Skeletal muscle tissue (tissue), 4 donors: ENCODE results near the gene C10orf67. TPM values are rescaled to one million over a fixed set of nuclear protein-coding genes. Genes with fewer than 3 reads are reported as not detected.

ENCODE experiments used
- H3K27ac ChIP-seq: one replicate; pipeline ENCODE4 v1.7.0; 2013; ENCODE audit warnings: mild to moderate bottlenecking, low read depth, low read length, inconsistent platforms
- H3K27me3 ChIP-seq, 3 donors: one replicate each; pipeline ENCODE4 v1.7.0; 2013; ENCODE audit warnings: low read length in 3 of 3; ENCODE audit not compliant: control insufficient read depth in 3 of 3, insufficient read depth in 3 of 3
- H3K36me3 ChIP-seq, 3 donors: one replicate each; pipeline ENCODE4 v1.7.0; 2013; ENCODE audit warnings: low read length in 3 of 3; ENCODE audit not compliant: control insufficient read depth in 3 of 3, insufficient read depth in 3 of 3
- H3K4me1 ChIP-seq, 3 donors: one replicate each; pipeline ENCODE4 v1.7.0; 2013; ENCODE audit warnings: low read length in 3 of 3, mild to moderate bottlenecking in 3 of 3; ENCODE audit not compliant: control insufficient read depth in 3 of 3, insufficient read depth in 3 of 3
- H3K4me3 ChIP-seq, 3 donors: one replicate each; pipeline ENCODE4 v1.7.0; 2013; ENCODE audit warnings: low read length in 3 of 3
- H3K9ac ChIP-seq, 3 donors: one replicate each; pipeline ENCODE4 v1.7.0; 2013; ENCODE audit warnings: low read length in 3 of 3, mild to moderate bottlenecking in 3 of 3, moderate library complexity in 2 of 3, low read depth in 1 of 3
- H3K9me3 ChIP-seq, 3 donors: one replicate each; pipeline ENCODE4 v1.7.0; 2013; ENCODE audit warnings: low read length in 3 of 3; ENCODE audit not compliant: control insufficient read depth in 3 of 3
- total RNA-seq: library from RNA; depleted of rRNA; stranded (reverse); fragments of >200 nt; gene quantifications from one replicate; pipeline ENCODE4 v1.2.3, GENCODE V29; 2014
- donor health status: Osteomylitis.

C10orf67 gene
- total RNA-seq, 1 donor from 2014 or later, result under 0.01 TPM

- H3K4me1 ChIP-seq, result peaks cover 10 to 16% (median 10%) of the 10 kb centered on the region in 3 donors
- H3K27ac ChIP-seq, result no peak overlapping the region
- no peak overlapping the region for H3K9ac ChIP-seq
- no peaks in the 10 kb centered on the region for H3K36me3 ChIP-seq
- H3K27me3 ChIP-seq, result no peaks in the 10 kb centered on the region
- no peaks in the 10 kb centered on the region for H3K9me3 ChIP-seq
- H3K4me3 ChIP-seq, result no peak overlapping the region
These were observed 1.3 kb upstream of the C10orf67 start for GRCh38 chr10:23345861-23346260.

DNA sequence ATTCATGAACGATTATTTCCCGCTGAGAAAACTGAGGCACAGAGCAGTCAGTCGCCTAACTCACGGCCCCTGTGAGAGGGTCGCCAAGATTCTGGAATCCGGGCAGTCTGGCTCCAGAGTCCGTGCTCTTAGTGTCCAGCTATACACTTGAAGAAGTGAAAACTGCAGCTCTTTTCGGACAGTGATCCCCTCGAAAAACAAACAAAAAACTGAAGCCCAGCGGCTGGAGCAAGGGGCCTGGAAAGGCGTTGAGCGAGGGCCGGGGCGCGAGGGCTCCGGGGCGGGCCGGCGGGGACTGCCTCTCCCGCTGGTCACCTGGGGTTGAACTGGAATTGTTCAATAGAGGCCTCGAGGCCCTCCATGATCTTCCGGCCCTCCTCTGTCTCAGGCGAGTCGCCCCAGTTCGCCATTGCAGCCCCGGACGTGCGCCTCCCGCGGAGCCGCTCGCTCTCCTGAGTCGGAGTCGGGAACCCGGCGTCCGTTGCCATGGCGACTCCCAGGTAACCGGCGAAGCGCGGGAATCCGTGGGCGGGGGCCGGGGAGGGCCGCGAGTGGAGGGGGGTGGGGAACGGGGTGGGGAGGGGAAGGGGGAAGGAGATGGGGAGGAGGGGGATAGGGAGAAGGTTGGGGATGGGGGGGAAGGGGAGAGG lies 881 bp downstream of the C10orf67 start:
- Histone ChIP-seq H3K9me3 (no peaks in the 10 kb centered on the region), H3K27ac (no peak overlapping the region), H3K4me1 (peaks cover 10 to 16% (median 10%) of the 10 kb centered on the region in 3 donors), H3K4me3 (peak overlapping the region; percentile 66 to 79 (median 78)), H3K36me3 (no peaks in the 10 kb centered on the region), H3K27me3 (no peaks in the 10 kb centered on the region), H3K9ac (peak overlapping the region in 2 of 3 donors; percentile 38 to 61)

DNA sequence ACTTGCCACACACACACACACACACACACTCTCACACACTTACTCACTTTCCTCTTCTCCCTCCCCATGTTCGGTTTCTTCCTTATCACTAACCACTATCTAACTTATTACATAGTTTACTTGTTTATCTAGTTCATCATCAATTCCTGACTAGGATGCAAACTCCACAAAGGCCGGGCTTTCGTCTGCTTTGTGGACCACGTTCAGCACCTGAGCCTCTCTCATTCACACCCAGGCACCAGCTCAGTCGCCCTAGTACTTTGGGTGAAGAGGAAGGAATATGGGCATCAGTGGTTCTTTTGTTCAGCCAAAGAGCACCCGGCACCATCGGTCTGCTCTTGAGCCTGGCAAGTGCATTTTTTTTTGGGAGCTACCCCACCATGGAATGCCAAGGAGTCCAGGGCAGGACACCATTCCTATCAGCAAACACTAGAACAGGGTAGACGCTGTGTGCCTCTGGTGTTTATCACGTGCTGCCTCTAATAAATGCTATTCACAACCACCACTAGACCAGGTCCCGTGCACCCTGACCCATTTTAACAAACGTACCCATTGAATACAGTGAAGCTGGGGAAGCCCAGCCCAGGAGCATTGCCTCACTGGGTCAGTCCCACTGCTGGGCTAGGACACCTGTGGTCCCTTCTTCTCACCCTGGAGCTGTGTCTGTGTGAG lies 2.2 kb downstream of the C10orf67 start:
- Histone ChIP-seq H3K9me3 (no peaks in the 10 kb centered on the region), H3K27ac (no peak overlapping the region), H3K4me1 (peaks cover 2 to 10% (median 6%) of the 10 kb centered on the region in 3 donors), H3K36me3 (no peaks in the 10 kb centered on the region), H3K27me3 (no peaks in the 10 kb centered on the region), H3K4me3 (no peak overlapping the region), H3K9ac (no peak overlapping the region)

DNA sequence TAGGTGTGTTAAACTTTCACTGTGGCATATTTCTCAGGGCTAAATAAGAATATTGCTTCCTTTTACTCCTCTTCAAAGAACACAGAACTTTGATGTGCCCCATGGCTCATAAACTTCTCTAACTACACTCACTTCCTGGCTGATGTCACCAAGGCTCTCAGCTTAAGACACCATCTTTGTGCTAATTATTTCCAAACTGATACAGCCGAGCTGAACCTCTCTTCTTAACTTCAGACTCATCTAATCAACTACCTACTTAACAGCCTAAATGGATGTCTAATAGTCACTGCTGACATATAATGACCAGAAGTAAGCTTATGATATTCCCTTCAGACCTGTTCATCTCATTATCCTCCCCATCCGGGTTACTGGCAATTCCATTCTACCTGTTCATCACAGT lies 3.6 kb downstream of the C10orf67 start:
- Histone ChIP-seq H3K9ac (no peak overlapping the region), H3K4me1 (peaks cover 0 to 9% (median 4%) of the 10 kb centered on the region in 3 donors), H3K36me3 (no peaks in the 10 kb centered on the region), H3K27me3 (no peaks in the 10 kb centered on the region), H3K4me3 (no peak overlapping the region), H3K27ac (no peak overlapping the region), H3K9me3 (no peaks in the 10 kb centered on the region)

DNA sequence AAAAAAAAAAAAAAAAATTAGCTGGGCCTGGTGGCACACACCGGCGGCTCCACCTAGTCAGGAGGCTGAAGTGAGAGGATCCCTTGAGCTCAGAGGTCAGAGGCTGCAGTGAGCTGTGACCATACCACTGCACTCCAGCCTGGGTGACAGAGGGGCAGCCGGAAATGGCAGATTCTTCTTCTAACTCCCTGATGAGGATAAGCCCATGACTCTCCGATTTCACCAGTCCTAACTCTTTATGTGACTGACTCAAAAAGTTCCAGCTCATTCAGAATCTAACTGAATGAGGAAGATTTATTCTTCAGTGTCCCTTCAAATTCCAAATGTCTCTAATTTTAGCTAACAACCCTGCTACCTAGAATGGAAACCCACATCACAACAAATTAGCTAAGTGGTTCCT lies 4.2 kb downstream of the C10orf67 start:
- Histone ChIP-seq H3K36me3 (no peaks in the 10 kb centered on the region), H3K27ac (no peak overlapping the region), H3K9ac (no peak overlapping the region), H3K9me3 (no peaks in the 10 kb centered on the region), H3K4me1 (peaks cover 0 to 8% (median 4%) of the 10 kb centered on the region in 3 donors), H3K27me3 (no peaks in the 10 kb centered on the region), H3K4me3 (no peak overlapping the region)

DNA sequence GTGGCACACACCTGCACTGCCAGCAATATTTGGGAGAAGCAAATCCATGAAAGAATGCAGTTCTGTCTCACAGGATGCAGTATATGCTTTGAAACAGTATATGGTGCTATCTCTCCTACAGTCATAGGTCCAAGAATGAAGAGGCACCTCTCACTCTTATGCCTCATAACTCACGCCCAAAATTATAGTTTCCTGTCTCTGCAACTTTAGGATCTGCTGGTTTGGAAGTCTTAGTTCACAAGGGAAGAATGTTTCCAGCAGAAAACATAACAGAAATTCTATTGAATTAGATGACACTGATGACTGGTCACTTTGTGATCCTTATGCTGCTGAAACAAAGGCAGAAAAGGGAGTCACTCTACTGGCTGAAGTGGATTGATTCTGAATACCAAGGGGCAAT lies 5.7 kb downstream of the C10orf67 start:
- no peak overlapping the region for H3K9ac ChIP-seq
- no peak overlapping the region for H3K27ac ChIP-seq
- no peak overlapping the region for H3K4me3 ChIP-seq
- no peaks in the 10 kb centered on the region for H3K4me1 ChIP-seq
- no peaks in the 10 kb centered on the region for H3K27me3 ChIP-seq
- H3K36me3 ChIP-seq, result no peaks in the 10 kb centered on the region
- no peaks in the 10 kb centered on the region for H3K9me3 ChIP-seq

DNA sequence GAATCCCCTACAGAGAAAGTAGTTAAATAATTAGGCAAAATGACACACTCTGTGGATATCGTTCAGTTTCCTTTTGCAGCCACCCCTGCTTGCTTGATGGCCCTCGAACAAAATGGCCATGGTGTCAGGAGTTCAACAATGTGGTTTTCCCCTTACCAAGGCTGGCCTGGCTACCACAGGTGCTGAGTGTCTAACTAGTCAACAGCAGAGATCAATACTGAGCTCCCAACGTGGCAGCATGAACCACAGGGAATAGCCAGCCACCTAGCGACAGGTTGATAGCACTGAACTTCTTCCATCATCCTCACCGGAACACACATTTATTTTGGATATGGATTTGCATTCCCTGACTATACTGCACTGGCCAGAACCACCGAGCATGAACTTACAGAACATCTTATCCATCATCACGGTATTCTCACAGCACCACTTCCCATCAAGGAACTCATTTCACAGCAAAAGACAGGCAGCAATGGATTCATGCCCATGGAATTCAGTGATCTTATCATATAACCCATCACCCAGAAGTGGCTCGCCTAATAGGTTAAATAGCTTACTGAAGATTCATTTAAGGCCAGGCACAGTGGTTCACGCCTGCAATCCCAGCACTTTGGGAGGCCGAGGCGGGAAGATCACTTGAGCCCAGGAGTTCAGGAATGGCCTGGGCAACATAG lies 6.3 kb downstream of the C10orf67 start:
- Histone ChIP-seq H3K4me3 (no peak overlapping the region), H3K9me3 (no peaks in the 10 kb centered on the region), H3K36me3 (no peaks in the 10 kb centered on the region), H3K9ac (no peak overlapping the region), H3K4me1 (no peaks in the 10 kb centered on the region), H3K27ac (no peak overlapping the region), H3K27me3 (no peaks in the 10 kb centered on the region)

- H3K9ac ChIP-seq, result no peak overlapping the region
These were observed 7.0 kb downstream of the C10orf67 start for GRCh38 chr10:23337616-23338015.

DNA sequence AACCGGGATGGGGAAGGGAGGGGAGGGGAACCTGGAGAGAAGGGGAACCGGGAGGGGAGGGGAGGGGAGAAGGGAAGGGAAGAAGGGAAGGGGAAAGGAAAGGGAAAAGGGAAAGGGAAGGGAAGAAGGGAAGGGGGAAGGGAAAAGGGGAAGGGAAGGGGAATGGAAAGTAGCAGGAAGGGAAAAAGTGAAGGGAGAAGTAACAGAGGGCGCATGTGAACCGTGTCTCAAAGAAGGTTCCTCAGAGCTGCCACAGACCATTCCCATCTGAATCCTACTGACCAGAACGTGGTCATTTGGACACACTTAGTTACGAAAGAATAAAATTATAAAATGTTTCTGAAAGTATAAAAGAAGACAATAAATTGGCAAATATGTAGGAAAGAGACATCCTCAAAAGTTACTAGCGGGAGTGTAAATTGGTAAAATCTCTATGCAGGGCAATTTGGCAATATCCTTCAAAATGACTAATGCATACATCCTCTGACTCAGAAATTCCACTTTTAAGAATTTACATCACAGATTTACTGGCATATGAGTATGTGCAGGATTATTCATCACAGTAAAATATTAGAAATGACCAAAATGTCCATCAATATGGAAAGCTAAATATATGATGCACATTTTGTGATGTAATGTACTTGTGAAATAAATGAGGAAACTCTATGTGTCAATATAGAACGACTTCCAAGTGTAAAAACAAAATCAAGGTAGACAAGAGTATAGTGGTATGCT lies 12.9 kb downstream of the C10orf67 start:
- Histone ChIP-seq H3K36me3 (no peaks in the 10 kb centered on the region), H3K27ac (no peak overlapping the region), H3K4me1 (no peaks in the 10 kb centered on the region), H3K9ac (no peak overlapping the region), H3K27me3 (no peaks in the 10 kb centered on the region), H3K4me3 (no peak overlapping the region), H3K9me3 (no peaks in the 10 kb centered on the region)

More at GRCh38 chr10:23337616-23338015, 7.0 kb downstream of the C10orf67 start:
- Histone ChIP-seq H3K4me1 (no peaks in the 10 kb centered on the region), H3K4me3 (no peak overlapping the region), H3K36me3 (no peaks in the 10 kb centered on the region), H3K9me3 (no peaks in the 10 kb centered on the region), H3K27me3 (no peaks in the 10 kb centered on the region), H3K27ac (no peak overlapping the region)
